Left forelimb (tissue), 1 donor: ENCODE measurements around the gene FOXO3B.
"Not testable (repeated sequence)": the region's sequence is repeated elsewhere in the genome, so short reads cannot be mapped to it uniquely, and the experiment has no call there.

Source experiments
- DNase-seq: peaks from one replicate; pipeline ENCODE4 v3.0.0-alpha.2; 2018; ENCODE audit warnings: low spot score

FOXO3B gene

DNA sequence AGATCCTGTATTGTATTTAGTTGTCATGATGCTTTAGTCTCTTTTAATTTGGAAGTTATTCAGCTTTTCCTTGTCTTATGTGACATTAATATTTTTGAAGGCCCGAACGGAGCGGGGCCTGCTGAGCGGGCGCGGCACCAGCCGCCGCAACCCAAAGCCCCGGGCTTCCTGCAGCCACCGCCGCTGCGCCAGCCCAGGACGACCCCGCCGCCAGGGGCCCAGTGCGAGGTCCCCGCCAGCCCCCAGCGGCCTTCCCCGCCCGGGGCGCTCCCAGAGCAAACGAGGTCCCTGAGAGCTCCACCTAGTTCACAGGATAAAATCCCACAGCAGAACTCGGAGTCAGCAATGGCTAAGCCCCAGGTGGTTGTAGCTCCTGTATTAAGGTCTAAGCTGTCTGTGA lies 32.0 kb downstream of the FOXO3B start:
- not testable (repeated sequence) for DNase-seq

DNA sequence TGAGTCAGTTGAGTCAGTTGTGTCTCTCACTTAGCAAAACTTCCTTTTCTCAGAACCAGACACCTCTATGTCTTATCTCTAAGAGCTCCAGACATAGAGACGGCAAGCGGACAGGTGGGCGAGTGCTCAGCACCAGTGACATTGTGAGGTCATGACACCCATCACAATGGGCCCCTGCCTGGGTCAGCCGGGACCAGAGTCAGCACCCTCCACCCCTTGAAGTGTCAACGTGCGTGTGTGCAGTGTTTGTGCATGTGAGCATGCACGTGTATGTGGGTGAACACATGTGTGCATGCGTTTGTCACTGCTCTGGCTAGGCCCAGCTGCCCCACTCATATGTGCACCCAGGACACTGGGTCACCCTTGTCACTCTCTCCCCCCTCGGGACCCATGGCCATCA lies 37.8 kb downstream of the FOXO3B start, which contains the start of gene TBC1D28:
TSS of gene TBC1D28 (minus strand) at position 101 of the 400 bp plus-strand sequence. CDS start 3,039 bp downstream, outside the sequence.
- DNase-seq = not testable (repeated sequence)

DNA sequence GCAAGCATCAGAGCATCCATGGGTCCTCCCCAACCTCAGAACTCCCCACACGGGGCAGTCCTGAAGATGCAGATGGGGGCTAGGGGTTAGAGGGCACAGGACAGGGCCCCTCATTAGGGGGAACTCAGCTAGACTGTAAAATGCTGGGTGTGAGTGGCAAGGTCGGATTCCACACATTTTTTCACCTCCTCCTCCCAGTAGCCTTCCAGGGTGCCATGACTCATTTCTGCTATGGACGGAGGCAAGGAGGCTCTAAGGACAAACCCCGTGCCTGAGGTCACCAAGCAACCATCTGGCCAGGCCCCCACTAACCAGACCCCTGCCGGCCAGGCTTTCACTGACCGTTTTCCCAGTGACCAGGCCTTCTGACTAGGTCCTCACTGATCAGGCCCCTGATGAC lies 39.0 kb downstream of the FOXO3B start:
- DNase-seq = not testable (repeated sequence)

DNA sequence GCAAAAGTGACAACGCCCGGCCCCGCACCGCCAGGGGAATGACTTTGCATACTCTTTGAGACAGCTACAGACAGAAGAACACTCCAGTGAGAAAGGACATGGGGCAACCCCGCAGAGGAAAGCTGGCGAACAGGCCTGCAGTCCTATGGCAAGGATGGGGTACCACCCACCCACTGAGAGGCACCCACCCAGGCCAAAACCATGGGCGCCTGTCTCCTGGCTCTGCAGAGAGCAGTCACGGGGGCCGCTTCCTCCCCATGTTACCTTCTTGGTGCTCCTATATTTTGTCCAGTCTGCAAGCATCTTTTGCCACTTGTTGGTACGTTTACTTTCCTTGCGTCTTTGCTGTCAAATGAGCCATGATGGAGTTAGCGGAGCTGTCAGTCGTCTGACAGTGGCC lies 43.8 kb downstream of the FOXO3B start:
- DNase-seq = not testable (repeated sequence)

DNA sequence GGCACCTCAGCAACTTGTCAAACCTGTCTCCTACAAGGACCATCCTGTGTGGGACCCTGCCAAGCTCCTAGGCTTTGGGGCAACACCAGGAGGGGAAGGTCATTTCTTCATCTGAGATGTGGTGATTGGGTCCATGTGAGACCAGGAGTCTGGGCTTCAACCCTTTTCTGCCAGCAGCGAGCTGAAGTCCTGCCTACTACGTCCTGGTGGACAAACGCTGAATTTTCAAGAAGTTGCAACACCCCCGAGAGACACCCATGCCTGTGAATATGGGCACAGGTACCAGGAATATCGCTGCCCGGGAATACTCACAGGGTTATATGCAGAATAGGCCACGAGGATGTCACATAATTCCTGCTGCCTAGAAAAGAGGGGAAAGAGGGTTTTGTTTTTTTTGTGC lies 45.9 kb downstream of the FOXO3B start:
- DNase-seq = not testable (repeated sequence)

DNA sequence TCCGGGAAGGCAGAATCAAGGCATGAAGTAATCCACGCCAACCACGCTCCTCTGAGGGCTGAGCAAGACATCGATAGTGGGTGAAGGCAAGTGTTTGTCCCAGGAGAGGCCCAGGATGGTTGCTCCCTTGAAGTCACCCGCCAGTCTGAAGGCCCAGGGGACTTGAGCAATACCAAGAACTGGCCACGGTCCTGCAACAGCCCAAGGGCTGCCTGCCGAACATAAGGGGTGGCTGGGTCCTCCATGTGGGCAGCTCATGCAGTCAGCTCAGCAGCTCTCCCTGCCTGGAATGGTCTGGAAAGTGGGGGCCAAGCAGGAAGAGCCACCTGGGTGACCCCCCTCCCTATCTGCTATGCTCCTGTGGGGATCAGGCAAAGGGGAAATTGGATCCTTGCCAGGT lies 46.3 kb downstream of the FOXO3B start:
- DNase-seq = not testable (repeated sequence)

DNA sequence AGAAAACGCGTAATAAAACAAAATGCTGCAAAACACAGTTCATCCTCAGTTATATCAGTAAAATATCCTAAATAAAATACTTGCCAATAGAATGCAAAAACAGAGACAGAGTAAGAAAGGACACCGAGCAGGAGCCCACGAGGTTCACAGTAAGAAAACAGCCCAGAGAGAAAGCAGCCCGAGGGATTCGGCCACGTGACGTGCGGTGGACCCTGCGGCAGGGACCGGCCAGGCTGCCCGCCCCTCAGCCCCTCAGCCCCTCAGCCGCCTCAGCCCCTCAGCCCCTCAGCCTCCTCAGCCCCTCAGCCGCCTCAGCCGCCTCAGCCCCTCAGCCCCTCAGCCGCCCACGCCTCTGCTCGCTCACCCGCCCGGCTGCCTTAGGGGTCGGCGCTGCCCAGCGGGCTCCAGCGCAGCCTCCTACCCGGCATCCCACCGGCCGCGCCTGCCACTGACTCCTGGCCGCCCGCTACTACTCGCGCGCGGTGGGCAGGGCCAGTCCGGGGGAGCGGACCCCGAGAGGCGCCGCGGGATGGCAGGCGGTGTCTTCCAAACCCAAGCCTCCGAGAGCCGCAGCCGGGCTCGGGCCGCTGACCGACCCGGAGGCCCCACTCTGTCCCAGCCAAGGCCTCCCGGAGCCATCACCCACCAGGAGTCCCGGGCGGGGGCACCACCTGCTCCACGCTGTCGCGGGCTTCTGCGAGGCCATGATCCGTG lies 47.4 kb downstream of the FOXO3B start:
- DNase-seq = not testable (repeated sequence)
